Neural cell (in vitro differentiated cells): ENCODE measurements around the gene SEMA6C. TPM values are rescaled to one million over a fixed set of nuclear protein-coding genes. Genes with fewer than 3 reads are reported as not detected.
A peak's percentile ranks its signal among the peaks of the same experiment; 100 is the strongest.

Source experiments
- H2AFZ ChIP-seq: fragments of 200-600, 300-800 bp; sonication (generic), shearing (Covaris generic); 2 replicates; pipeline ENCODE4 v1.6.0; 2014; ENCODE audit warnings: low read depth, mild to moderate bottlenecking, antibody characterized with exemption, low read length, moderate library complexity
- H3F3A ChIP-seq: fragments of 200-600 bp; shearing (Covaris generic); 2 replicates; pipeline ENCODE4 v1.6.1; 2016; ENCODE audit warnings: mild to moderate bottlenecking, moderate library complexity, mixed read lengths, antibody characterized with exemption, low read length; ENCODE audit not compliant: insufficient read depth, poor library complexity, severe bottlenecking
- H3K27ac ChIP-seq: fragments of 200-600, 300-800 bp; sonication (generic), shearing (Covaris generic); 2 replicates; pipeline ENCODE4 v1.5.1; 2014; ENCODE audit warnings: mild to moderate bottlenecking, low read length, moderate library complexity
- H3K27me3 ChIP-seq: fragments of 300-800, 200-600 bp; sonication (generic), shearing (Covaris generic); 2 replicates; pipeline ENCODE4 v1.6.0; 2014; ENCODE audit warnings: mild to moderate bottlenecking, low read depth, low read length, moderate library complexity; ENCODE audit not compliant: insufficient read depth
- H3K36me3 ChIP-seq: fragments of 300-800, 200-600 bp; sonication (generic), shearing (Covaris generic); 2 replicates; pipeline ENCODE4 v1.5.1; 2014; ENCODE audit warnings: mild to moderate bottlenecking, antibody characterized with exemption, low read length, moderate library complexity; ENCODE audit not compliant: insufficient read depth
- H3K4me2 ChIP-seq: fragments of 300-800, 200-600 bp; sonication (generic), shearing (Covaris generic); 2 replicates; pipeline ENCODE4 v1.6.0; 2014; ENCODE audit warnings: mild to moderate bottlenecking, low read length
- H3K4me3 ChIP-seq: fragments of 300-800, 200-600 bp; sonication (generic), shearing (Covaris generic); 2 replicates; pipeline ENCODE4 v1.5.1; 2014; ENCODE audit warnings: mild to moderate bottlenecking, low read length, moderate library complexity
- H3K79me2 ChIP-seq: fragments of 200-600 bp; shearing (Covaris generic); replicated peaks from 2 replicates; pipeline ENCODE4 v1.6.0; 2014; ENCODE audit warnings: mild to moderate bottlenecking, low read length, moderate library complexity; ENCODE audit not compliant: insufficient read depth
- H3K9ac ChIP-seq: fragments of 300-800, 200-600 bp; sonication (generic), shearing (Covaris generic); 2 replicates; pipeline ENCODE4 v1.6.1; 2016; ENCODE audit warnings: mild to moderate bottlenecking, low read length, mixed read lengths
- H3K9me2 ChIP-seq: fragments of 200-600 bp; shearing (Covaris generic); 2 replicates; pipeline ENCODE4 v1.6.1; 2016; ENCODE audit warnings: mild to moderate bottlenecking, low read length, mixed read lengths; ENCODE audit not compliant: insufficient read depth
- H3K9me3 ChIP-seq: fragments of 200-600, 300-800 bp; sonication (generic), shearing (Covaris generic); 2 replicates; pipeline ENCODE4 v1.6.1; 2016; ENCODE audit warnings: mild to moderate bottlenecking, mixed run types, low read length, moderate library complexity, mixed read lengths
- H4K20me1 ChIP-seq: fragments of 200-600 bp; shearing (Covaris generic); 2 replicates; pipeline ENCODE4 v1.6.1; 2016; ENCODE audit warnings: mild to moderate bottlenecking, mixed run types; ENCODE audit not compliant: insufficient read depth
- EP300 ChIP-seq: fragments of 450-650 bp; conservative IDR thresholded peaks from 2 replicates; pipeline ENCODE4 v1.6.1; 2014; ENCODE audit warnings: antibody characterized with exemption, mild to moderate bottlenecking, moderate library complexity; ENCODE audit not compliant: poor library complexity, severe bottlenecking
- EZH2 ChIP-seq: fragments of 200-600, 300-800 bp; shearing (Covaris generic), sonication (generic); IDR thresholded peaks from 2 replicates; pipeline ENCODE4 v1.6.1; 2014; ENCODE audit warnings: antibody characterized with exemption, low read length, borderline replicate concordance, mild to moderate bottlenecking; ENCODE audit not compliant: insufficient read depth, poor library complexity, severe bottlenecking
- MXI1 ChIP-seq: fragments of 450-650 bp; conservative IDR thresholded peaks from 2 replicates; pipeline ENCODE4 v1.6.1; 2014; ENCODE audit warnings: antibody characterized with exemption, mild to moderate bottlenecking; ENCODE audit not compliant: poor library complexity, severe bottlenecking
- POLR2AphosphoS5 ChIP-seq: IDR thresholded peaks from 2 replicates; pipeline ENCODE4 v1.6.1; 2012
- RAD21 ChIP-seq: fragments of 450-650 bp; conservative IDR thresholded peaks from 2 replicates; pipeline ENCODE4 v1.6.1; 2014; ENCODE audit warnings: antibody characterized with exemption, mild to moderate bottlenecking, moderate library complexity
- SMC3 ChIP-seq: fragments of 450-650 bp; conservative IDR thresholded peaks from 2 replicates; pipeline ENCODE4 v1.6.1; 2014; ENCODE audit warnings: antibody characterized with exemption, mild to moderate bottlenecking, moderate library complexity; ENCODE audit not compliant: poor library complexity
- TAF1 ChIP-seq: IDR thresholded peaks from 2 replicates; pipeline ENCODE4 v1.6.1; 2012; ENCODE audit warnings: low read depth
- polyA plus RNA-seq: library from polyadenylated mRNA; depleted of rRNA; stranded (reverse); fragments of >200 nt; gene quantifications from 2 replicates; pipeline ENCODE4 v1.2.3, GENCODE V29; 2014
- TF ChIP-seq, protein P1 (sequence below): fragments of 450-650 bp; IDR thresholded peaks from 2 replicates; pipeline ENCODE4 v1.5.1; 2014; ENCODE audit warnings: antibody characterized with exemption, mild to moderate bottlenecking, moderate library complexity; ENCODE audit not compliant: poor library complexity, severe bottlenecking
- TF ChIP-seq, protein P2 (sequence below): IDR thresholded peaks from 2 replicates; pipeline ENCODE4 v1.6.1; 2012; ENCODE audit warnings: borderline replicate concordance

Gene SEMA6C
- polyA plus RNA-seq, 1 donor from 2014 or later, result 32.5 TPM

DNA sequence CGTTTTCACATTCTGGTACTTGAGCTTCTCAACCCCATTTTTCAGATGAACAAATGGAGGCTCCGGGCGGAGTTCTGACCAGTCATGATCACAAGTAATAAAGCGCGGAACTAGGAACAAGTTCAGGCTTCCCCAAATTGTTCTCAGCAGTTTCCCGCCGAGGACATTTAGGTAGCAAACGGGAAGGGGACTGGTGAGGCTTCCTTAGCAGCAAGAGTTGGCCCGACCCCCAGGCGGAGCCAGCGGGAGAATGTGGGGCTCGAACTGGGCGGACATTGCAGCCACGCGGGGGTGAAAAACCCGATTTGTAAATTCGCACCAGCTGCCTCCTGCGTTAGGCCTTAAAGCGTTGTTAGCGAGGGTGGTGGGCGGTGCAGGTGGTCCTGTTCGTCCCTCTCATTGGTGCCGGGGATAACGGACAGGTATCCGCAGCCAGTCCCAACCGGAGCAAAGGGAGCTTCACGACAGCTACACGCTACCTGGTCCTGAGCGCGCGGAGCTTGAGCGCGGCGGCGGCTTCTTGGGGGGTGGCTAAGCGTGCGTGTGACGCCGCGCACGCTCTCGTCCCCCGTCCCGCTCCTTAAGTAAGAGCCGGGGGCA lies 15.3 kb downstream of the SEMA6C start:
- TF ChIP-seq TAF1, result no peak
- peak; percentile 33 for TF ChIP-seq MXI1
- no peak overlapping the region for H3K4me3 ChIP-seq
- H3K27me3 ChIP-seq, result no peaks in the 10 kb centered on the region
- peaks cover 6% of the 10 kb centered on the region for H3K36me3 ChIP-seq
- no peaks in the 10 kb centered on the region for H3K9me2 ChIP-seq
- no peak overlapping the region for H3K9ac ChIP-seq
- H3K4me2 ChIP-seq, result no peak overlapping the region
- no peaks in the 10 kb centered on the region for H4K20me1 ChIP-seq
- H2AFZ ChIP-seq, result no peak overlapping the region
- no peaks in the 10 kb centered on the region for H3F3A ChIP-seq
- H3K79me2 ChIP-seq, result no peaks in the 10 kb centered on the region
- H3K9me3 ChIP-seq, result no peaks in the 10 kb centered on the region
- no peak overlapping the region for H3K27ac ChIP-seq

DNA sequence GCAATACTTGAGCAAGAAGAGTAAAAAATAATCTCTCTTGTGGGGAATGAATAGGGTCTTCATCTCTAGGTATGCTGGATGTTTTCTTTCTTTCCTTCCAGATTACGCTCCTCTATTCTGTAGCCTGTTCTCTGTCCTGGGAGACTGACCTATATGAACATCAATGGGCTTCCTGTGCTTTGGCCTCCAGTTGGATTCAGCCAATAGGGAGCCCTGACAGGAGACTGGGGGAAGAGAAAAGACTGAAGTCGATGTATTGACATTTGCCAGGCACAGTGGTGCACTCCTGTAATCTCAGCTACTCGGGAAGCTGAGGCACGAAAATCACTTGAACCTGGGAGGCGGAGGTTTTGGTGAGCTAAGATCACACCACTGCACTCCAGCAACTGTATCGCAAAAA lies 17.6 kb downstream of the SEMA6C start:
- H3K4me3 ChIP-seq, result no peak overlapping the region
- no peaks in the 10 kb centered on the region for H4K20me1 ChIP-seq
- no peak for TF ChIP-seq SMC3
- TF ChIP-seq, protein P1, sequence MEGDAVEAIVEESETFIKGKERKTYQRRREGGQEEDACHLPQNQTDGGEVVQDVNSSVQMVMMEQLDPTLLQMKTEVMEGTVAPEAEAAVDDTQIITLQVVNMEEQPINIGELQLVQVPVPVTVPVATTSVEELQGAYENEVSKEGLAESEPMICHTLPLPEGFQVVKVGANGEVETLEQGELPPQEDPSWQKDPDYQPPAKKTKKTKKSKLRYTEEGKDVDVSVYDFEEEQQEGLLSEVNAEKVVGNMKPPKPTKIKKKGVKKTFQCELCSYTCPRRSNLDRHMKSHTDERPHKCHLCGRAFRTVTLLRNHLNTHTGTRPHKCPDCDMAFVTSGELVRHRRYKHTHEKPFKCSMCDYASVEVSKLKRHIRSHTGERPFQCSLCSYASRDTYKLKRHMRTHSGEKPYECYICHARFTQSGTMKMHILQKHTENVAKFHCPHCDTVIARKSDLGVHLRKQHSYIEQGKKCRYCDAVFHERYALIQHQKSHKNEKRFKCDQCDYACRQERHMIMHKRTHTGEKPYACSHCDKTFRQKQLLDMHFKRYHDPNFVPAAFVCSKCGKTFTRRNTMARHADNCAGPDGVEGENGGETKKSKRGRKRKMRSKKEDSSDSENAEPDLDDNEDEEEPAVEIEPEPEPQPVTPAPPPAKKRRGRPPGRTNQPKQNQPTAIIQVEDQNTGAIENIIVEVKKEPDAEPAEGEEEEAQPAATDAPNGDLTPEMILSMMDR, result no peak
- TF ChIP-seq, protein P2, sequence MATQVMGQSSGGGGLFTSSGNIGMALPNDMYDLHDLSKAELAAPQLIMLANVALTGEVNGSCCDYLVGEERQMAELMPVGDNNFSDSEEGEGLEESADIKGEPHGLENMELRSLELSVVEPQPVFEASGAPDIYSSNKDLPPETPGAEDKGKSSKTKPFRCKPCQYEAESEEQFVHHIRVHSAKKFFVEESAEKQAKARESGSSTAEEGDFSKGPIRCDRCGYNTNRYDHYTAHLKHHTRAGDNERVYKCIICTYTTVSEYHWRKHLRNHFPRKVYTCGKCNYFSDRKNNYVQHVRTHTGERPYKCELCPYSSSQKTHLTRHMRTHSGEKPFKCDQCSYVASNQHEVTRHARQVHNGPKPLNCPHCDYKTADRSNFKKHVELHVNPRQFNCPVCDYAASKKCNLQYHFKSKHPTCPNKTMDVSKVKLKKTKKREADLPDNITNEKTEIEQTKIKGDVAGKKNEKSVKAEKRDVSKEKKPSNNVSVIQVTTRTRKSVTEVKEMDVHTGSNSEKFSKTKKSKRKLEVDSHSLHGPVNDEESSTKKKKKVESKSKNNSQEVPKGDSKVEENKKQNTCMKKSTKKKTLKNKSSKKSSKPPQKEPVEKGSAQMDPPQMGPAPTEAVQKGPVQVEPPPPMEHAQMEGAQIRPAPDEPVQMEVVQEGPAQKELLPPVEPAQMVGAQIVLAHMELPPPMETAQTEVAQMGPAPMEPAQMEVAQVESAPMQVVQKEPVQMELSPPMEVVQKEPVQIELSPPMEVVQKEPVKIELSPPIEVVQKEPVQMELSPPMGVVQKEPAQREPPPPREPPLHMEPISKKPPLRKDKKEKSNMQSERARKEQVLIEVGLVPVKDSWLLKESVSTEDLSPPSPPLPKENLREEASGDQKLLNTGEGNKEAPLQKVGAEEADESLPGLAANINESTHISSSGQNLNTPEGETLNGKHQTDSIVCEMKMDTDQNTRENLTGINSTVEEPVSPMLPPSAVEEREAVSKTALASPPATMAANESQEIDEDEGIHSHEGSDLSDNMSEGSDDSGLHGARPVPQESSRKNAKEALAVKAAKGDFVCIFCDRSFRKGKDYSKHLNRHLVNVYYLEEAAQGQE, result no peak
- no peak for TF ChIP-seq EP300
- no peak for TF ChIP-seq EZH2
- no peak for TF ChIP-seq TAF1
- no peak for TF ChIP-seq MXI1
- no peak overlapping the region for H3K4me2 ChIP-seq
- no peaks in the 10 kb centered on the region for H3K27me3 ChIP-seq
- H3K9me3 ChIP-seq, result no peaks in the 10 kb centered on the region
- no peaks in the 10 kb centered on the region for H3K9me2 ChIP-seq
- H3K79me2 ChIP-seq, result no peaks in the 10 kb centered on the region
- no peaks in the 10 kb centered on the region for H3K36me3 ChIP-seq
- H2AFZ ChIP-seq, result no peak overlapping the region
- H3K27ac ChIP-seq, result no peak overlapping the region
- no peak overlapping the region for H3K9ac ChIP-seq
- no peaks in the 10 kb centered on the region for H3F3A ChIP-seq

DNA sequence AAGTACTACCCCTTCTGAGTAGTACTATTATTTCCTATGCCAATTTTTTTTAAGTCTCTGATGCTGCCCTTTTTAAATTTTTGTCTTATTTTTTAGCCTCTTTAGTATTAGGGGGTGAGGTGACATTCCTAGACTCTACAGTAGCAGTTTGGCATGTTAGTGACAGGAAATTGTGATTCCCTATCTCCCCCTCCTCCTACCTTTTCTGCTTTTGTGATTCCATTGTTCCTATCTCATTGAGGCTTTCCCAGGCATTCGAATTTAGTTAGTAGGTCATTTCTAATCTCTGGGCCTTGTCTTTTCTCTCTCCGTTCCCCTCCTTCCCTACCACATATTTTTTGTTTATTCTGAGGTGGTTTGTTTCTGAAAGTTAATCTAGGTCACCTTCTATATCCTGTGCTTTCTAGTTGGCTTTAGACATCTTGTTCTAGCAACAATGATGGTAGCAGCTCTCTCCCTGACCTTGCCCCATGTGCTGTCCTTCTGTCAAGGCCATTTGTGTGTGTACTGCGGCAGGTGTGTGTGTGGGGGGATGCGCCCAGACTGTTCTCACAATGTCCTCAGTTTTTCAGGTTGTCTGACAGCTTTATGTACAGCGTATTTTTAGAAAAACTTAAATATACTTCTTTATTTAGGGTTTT lies 21.5 kb downstream of the SEMA6C start:
- Histone ChIP-seq H3K79me2 (no peaks in the 10 kb centered on the region), H3K9me3 (no peaks in the 10 kb centered on the region), H3K27ac (no peak overlapping the region), H3K9ac (no peak overlapping the region), H3K9me2 (no peaks in the 10 kb centered on the region), H3K4me2 (no peak overlapping the region), H3F3A (no peaks in the 10 kb centered on the region), H4K20me1 (no peaks in the 10 kb centered on the region), H3K36me3 (no peaks in the 10 kb centered on the region), H3K4me3 (no peak overlapping the region), H3K27me3 (no peaks in the 10 kb centered on the region), H2AFZ (no peak overlapping the region)
- no peak for TF ChIP-seq RAD21
- TF ChIP-seq, protein P1, result no peak
- no peak for TF ChIP-seq POLR2AphosphoS5
- TF ChIP-seq, protein P2, result no peak
- TF ChIP-seq EP300, result no peak
- TF ChIP-seq TAF1, result no peak
- TF ChIP-seq SMC3, result no peak
- no peak for TF ChIP-seq MXI1
- TF ChIP-seq EZH2, result no peak
